22Rv1 (cell line): ENCODE measurements around the gene ARHGEF4.

Experiments
- H3K27ac ChIP-seq: fragments of 450-650 bp; 2 replicates; pipeline ENCODE4 v1.5.1; 2017
- CTCF ChIP-seq: fragments of 450-650 bp; IDR thresholded peaks from 2 replicates; pipeline ENCODE4 v1.5.1; 2017; ENCODE audit warnings: mild to moderate bottlenecking
- ZFX ChIP-seq: fragments of 450-650 bp; IDR thresholded peaks from 2 replicates; pipeline ENCODE4 v1.6.1; 2017; ENCODE audit warnings: antibody characterized with exemption, borderline replicate concordance

Gene ARHGEF4

DNA sequence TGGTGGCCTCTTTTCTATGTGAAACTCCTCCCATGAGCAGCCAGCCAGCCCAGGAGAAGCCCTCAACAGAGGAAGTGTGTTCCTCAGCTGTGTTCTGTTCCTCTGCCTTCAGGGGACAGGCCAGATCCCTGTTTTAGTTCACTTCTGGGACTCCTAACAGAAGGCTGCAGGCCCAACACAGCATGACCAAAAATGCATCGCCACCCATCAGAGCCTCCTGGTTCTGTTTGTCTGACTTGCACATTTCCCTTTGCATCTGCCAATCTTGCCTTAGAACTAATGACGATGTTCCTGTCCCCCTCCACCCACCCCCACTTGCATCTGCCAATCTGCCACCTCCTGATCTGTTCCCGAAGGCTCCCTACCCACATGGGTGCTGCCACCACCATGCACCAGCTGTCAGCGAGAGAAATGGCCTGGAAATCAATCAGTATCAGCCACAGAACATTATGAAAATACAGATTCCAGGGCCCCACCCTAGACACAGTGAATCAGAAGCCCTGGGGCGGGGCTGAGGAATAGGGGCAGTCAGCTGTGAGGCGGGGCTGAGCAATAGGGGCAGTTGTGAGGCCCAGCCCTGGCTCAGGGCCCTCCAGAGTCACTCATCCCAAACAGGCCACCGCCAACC lies 205.5 kb downstream of the ARHGEF4 start:
- no peak for TF ChIP-seq CTCF
- no peak for TF ChIP-seq ZFX
- H3K27ac ChIP-seq: no peak overlapping the region

DNA sequence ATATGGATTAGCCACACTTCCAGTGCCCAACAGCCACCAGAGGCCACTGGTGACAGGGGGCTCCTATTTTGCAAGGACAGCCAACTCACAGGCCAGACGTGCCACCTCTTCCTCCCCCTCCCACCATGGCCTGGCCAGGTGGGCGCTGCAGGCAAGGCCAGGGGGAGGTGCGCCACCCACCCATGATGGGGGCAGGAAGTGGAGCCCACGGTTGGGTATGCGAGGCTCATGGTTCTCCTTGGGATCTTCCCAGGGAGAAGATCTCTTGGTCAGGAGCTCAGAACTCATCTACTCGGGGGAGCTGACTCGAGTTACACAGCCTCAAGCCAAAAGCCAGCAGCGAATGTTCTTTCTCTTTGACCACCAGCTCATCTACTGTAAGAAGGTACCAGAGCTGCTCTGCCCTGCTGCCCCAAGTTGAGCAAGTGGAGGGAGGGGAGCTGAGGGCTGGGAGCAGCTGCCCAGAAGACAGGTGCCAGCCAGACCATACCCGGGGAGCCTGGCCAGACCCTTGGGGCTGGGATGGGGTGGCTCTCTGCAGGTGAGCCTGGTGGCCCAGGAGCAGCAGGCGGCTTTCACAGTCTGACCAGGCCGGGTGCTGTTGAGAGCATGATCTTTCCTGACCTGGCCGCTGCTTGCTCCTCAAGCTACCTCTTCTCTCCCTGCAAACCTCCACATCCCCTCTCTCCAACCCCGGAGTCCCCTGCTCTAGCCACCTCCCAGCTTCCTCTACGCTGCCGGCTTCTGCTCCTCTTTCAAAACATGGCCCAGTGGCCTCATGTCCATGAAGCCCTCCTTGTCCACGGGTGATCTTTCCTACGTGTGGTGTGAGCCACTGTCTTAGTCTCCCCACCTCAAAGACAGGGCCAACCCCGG lies 206.7 kb downstream of the ARHGEF4 start:
- TF ChIP-seq ZFX: no peak
- no peak for TF ChIP-seq CTCF
- no peak overlapping the region for H3K27ac ChIP-seq

DNA sequence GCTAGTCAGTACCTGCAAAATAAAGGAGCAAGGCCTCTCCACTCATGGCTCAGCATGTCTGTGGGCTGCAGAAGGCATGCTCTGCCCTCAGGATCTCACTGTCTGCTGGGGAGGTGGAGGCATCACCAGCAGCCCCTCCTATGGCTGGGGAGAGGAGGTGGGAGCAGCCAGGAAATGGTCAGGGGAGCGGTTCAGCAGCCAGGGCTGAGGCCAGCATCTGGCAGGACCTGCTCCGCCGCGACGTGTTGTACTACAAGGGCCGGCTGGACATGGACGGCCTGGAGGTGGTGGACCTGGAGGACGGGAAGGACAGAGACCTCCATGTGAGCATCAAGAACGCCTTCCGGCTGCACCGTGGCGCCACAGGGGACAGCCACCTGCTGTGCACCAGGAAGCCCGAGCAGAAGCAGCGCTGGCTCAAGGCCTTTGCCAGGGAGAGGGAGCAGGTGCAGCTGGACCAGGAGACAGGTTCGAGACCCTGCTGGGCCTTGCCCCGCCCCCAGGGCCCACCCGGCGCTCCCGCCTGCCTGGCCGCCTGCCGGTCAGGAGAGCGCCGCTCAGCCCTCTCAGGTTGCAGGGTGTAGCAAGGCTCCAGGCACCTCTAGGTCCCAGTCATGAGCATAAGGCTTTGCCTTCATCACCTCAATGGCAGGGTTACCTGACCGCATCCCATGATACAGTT lies 207.5 kb downstream of the ARHGEF4 start:
- TF ChIP-seq ZFX: no peak
- TF ChIP-seq CTCF: no peak
- no peak overlapping the region for H3K27ac ChIP-seq

DNA sequence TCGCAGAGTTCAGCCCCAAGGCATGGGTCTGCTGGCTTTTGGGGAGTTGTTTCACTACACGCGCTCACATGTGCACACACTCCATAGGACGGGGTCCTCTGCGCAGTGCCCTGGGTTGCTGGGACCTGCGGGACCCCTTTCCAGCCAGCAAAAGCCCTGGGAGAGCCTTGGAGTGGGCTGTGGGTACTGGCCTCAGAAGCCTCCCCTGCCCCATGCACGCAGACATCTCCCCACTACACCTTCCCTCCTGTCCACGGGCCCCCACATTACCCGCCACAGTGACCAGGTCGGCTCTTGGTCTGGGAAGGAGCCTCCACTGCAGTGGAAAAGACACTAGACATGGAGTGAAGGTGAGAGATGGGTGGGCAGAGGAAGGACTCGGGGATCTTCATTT lies 208.0 kb downstream of the ARHGEF4 start:
- no peak overlapping the region for H3K27ac ChIP-seq
- no peak for TF ChIP-seq ZFX
- TF ChIP-seq CTCF: no peak

DNA sequence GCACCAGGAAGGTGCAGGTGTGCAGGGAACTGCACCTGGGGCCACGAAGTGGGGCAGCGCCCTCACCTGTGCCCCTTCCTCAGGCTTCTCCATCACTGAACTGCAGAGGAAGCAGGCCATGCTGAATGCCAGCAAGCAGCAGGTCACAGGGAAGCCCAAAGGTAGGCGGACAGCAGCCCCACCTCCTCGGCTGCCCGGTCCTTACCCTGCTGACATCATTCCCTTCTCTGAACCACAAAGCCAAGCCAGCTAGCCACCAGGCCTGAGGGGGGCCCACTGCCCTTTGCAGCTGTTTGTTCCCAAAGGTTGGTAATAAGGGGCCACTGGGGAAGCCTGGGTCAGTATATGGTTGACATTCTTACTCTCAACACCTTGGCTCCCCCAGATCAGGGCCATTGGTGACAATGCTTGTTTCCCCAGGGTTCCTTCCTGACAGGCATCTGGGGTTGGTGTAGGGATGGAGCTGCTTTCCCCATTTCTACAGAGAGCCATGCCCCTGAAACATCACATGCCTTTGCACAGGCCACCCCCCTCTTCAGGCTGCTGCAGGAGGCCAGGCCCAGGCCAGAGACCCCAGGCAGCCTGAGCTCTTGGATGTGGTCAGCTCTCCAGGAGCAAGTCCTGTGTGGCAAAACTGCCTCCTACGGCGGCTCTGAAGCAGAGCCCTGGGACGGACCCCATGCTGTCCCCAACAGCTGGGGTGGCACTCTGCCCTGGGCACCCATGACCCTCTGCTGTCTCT lies 208.7 kb downstream of the ARHGEF4 start:
- TF ChIP-seq CTCF (no peak), ZFX (no peak)
- H3K27ac ChIP-seq: no peak overlapping the region

DNA sequence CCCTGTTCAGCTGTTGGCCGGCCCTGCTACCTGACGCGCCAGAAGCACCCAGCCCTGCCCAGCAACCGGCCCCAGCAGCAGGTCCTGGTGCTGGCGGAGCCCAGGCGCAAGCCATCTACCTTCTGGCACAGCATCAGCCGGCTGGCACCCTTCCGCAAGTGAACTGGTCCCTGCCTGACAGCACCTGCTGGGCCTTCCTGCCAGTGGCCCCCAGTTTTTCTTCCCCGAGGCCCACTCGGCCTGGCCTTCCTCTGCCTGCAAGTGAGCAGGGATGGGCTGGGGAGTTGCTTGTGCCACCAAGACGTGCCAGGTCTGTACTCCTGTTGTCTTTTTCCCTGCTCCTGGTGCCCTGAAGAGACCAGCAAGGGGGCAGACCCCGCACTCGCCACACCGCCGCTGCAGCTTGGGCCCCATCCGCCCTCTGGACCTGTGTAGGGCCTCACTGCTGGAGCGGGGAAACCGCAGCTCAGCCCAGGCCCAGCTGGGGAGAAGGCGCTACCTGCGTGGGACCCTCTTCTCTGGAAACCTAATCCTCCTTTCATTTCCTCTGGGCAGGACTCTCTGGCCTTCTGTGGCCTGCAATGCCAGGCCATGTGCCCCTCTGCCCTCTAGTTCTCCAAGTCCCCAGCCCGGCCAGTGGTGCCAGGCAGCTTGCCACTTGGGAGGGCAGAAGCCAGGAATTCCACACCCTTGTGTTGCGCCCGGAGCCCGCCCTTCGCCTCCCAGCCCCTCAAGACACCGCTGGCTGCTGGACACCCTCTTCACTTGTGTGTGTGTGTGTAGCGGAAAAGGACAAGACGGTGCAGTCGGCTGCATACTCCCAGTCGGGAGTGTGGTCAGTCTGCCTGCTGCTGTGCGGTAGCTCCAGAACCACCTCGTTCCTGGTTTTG lies 209.6 kb downstream of the ARHGEF4 start:
- TF ChIP-seq ZFX: no peak
- TF ChIP-seq CTCF: no peak
- H3K27ac ChIP-seq: no peak overlapping the region
